ACHN (cell line): ENCODE data around the gene COMMD8.
A peak's percentile ranks its signal among the peaks of the same experiment; 100 is the strongest.
"Not testable (repeated sequence)": the region's sequence is repeated elsewhere in the genome, so short reads cannot be mapped to it uniquely, and the experiment has no call there.

ENCODE experiments used
- DNase-seq: peaks from one replicate; pipeline ENCODE4 v3.0.0-alpha.2; 2015
- in situ Hi-C: cut with HindIII; loops from 2 replicates; pipeline ENCODE4 v1.10.0; 2017; ENCODE audit warnings: low sequenced_read_pairs, low pct_ligation_motif_present, low pct_unique_long_range_greater_than_20kb

COMMD8 gene

DNA sequence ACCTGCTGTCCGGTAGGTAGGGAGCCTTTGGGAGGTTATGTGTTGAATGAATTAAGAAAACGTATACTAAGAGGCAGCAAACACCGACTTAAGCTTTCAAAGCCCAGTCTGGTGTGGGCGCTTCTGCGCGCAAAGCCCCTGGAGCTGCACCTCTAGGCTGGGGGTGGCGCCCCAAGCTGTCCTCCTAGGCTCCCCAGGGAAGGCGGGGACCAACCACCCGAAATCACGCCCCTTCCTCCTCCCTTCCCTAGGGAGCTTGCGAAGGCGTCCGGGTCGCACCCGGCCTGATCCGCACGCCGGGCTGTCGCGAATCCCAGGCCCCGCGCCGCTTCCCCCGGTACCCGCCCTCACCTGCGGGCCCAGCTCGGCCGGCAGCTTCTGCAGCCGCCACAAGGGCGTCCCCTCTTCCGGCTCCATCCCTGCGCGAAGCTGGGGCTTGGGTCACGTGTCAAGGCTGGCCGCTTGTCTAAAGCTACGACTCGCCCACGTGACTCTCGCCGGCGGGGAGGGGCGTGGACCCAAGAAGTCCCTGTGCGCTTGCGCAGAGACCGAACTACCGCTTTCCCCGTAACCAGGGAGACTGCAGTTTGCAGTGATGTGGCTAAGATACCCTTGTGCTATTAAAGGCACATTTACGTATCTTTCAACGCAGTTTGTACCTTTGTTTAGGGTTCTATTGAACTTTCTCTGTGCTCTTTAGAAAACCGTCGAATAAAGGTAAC is at the start of gene COMMD8:
Gene COMMD8 (minus strand): TSS at position 468 of the 722 bp plus-strand sequence. CDS start 51 bp downstream, at position 417.
- DNase-seq = peak; percentile 93
- in situ Hi-C loops = no loop called here

DNA sequence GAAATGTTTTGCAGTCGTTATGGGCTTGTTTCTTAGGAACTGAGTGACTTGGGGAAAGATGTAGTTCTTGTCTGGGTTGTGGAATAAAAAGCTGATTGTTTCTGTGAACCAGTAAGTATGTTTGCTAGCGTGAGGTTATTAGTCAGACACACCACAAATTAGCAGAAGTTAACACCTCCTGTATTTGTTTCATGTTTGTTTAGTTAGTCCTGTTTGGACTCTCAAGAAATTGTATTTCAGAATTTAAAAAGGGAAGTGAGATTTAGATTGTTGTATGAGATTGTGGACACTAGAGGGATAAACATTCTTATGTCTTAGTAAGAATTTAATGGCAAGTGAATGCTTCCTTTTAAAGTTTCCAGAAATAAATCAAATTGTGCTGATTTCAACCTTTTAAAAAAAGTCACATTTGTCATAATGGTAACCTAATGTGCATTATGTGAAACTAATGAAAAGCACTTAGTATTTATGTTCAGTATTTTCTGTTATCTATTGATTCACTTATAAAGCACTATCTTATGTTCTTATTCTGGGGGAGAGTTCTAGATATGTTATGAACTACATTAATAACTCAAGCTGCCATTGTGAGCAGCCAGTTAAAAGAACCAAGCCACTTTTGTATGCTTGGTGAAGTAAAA is 47.1 kb upstream of the COMMD8 start:
- in situ Hi-C loops = no loop called here
- peak; percentile 23 for DNase-seq

DNA sequence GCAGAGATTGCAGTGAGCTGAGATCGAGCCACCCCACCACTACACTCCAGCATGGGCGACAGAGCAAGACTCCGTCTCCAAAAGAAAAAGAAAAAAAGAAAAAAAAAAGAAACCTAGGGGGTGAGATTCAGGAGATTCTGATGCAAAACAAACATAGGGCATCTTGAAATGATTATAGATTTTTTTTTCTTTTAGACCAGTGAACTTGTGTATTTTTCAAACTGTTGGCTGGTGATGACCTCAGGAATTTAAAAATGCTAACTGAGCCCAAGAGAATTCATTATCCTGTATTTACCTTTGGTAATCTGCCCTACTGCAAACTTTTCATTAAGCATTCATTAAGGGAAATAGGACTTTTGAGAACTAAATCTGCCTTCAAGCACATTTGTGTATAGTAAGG is 42.2 kb upstream of the COMMD8 start:
- in situ Hi-C loops = no loop called here
- no peak for DNase-seq

DNA sequence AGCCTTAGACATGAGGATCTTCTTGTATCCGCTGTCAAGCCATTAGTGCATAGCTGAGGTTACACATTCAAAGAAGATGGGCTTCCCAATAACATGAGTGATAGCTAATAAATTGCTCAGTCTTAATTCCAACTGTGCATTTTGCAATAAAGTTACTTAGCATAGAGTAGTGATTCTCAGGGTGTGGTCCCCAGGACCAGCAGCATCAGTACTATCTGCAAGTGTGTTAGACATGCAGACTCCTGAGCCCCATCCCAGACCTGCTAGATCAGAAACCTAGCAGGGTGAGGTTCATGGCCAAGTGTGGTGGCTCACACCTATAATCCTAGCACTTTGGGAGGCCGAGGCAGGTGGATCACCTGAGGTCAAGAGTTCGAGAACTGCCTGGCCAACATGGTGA is 41.6 kb upstream of the COMMD8 start:
- no peak for DNase-seq
- in situ Hi-C loops = no loop called here

DNA sequence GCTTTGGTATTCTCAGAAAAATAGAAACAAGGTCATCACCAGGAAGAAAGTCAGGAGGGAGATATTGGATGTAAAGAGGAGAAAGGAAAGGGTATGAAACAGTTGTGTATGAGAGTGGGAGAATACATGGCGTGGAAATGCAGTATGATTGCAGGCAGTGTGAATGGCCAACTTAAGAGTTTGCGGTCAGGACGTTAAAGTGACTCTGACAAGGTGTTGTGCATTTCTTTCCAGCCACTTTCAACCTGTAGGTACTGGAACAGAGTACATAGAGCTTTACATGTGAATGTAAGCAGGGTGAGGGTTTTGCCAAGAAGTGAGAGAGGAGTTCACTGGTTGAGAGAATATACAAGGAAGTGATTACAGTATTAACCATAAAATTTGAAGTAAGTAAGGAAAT is 37.3 kb upstream of the COMMD8 start:
- in situ Hi-C loops = no loop called here
- DNase-seq = no peak

DNA sequence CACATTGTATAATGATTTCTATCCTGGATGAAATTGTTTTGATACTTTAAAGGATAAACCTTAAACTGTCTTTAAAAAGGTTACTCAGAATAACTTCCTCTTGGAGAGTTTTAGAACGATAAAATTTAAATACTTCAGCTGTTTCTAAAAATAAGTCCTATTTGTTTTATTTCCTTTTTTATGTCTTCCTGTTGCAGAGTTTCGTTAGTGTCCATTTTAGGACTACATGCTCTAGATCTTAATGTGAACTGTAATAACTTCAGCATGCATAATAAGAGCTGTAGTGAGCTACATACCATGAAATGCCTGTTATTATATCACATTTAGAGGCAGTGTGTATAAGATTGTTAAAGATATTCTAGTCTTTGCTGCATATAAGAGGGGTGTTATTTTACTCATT is 36.2 kb upstream of the COMMD8 start:
- no peak for DNase-seq
- in situ Hi-C loops = no loop called here

DNA sequence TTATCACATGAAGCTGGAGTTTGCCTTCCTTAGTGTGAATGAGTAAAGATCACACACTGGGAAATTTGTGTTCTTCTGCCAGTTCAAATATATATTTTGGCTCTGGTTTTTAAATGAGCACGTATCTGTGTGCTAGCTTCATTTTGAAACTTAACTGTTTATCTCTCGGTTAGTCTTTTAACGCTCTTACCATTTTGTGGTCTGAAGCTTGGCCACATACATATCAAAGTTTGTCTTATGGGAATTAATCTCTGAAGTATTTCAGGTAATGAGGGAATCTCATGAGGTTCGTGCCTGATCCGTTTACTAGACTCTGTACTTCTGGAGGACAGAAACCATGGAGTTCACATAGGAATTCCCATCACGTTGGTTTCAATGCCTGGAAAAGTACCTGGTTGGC is 35.4 kb upstream of the COMMD8 start:
- in situ Hi-C loops = no loop called here
- no peak for DNase-seq

DNA sequence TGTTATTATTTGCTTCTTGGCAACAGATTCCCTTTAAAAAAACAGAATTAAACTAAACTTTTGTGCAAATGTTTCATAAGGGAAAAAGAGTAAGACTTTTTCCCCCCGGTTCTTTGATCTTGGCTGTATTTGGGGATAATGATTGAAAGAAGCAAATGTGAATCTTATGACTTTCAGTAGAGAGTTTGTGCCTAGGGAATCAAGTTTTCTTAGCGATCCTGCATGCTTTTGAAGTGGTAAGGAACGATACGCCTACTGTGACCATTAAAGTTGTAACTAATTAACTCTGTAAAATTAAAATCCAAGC is 30.6 kb upstream of the COMMD8 start:
- DNase-seq = no peak
- in situ Hi-C loops = no loop called here

DNA sequence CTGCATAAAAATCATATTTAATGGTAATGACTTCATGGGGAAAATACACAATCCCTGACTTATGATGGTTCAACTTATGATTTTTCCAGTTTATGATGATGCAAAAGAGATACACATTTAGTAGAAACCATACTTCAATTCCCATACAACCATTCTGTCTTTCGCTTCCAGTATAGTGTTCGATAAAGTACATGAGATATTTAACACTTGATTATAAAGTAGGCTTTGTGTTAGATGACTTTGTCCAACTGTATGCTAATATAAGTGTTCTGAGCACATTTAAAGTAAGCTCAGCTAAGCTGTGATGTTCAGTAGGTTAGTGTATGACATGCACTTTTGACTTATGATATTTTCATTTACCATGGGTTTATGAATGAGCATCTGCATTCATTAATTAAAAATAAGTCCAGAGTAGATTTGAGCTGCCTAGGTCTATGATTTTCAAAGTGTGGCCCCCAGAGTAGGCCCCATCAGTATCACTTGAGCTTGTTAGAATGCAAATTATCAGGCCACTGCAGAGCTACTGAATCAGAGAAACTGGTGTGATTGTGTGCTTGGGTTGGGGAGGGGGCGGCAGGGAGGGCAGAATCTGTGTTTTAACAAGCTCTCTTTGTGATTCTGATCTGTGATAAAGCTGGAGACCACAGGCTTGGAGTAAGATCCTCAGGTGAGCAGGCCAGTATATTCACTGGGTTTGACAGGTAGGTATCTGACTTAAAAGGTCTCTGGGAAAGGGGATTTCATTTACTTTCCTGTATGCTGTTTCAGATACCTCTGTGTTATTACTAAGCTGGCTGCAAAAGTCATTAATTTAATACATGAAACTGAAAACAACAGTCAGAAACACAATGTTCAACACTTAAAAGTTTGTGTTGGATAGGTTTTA is 30.0 kb upstream of the COMMD8 start:
- in situ Hi-C loops = no loop called here
- no peak for DNase-seq

DNA sequence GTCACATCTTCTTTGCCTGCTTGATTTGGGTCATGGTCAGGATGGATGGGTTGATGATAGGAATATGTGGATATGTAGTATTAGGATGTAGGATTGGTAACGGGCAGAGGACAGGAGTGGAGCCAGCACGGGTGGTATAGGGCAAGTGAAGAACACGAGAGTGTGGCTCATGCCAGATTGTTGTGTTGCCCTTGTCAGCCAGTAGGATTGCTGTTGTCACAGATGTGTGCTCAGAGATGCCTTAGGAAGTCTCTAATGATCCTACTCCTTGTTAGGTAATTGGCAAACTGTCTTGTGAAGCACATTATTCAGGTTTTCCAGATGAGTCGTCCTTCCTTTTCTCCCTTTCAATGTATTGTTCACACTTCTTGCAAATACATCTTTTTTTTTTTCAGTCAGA is 27.0 kb upstream of the COMMD8 start:
- DNase-seq = peak; percentile 43

DNA sequence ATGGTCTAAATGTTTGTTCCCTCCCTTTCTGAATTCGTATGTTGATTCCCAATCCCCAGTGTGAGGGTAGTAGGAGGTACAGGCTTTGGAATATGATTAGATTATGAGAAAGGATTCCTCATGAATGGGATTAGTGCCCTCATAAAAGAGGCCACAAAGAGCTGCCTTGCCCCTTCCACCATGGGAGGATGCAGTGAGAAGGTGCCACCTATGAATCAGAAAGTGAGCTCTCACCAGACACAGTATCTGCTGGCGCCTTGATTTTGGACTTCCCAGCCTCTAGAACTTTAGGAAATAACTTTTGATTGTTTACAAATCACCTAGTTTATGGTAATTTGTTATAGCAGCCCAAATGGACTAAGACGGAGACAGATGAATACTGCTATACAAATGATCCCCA is 25.2 kb upstream of the COMMD8 start:
- in situ Hi-C loops = no loop called here
- DNase-seq = no peak

More for the DNA sequence above, 27.0 kb upstream of the COMMD8 start:
- in situ Hi-C loops = no loop called here

DNA sequence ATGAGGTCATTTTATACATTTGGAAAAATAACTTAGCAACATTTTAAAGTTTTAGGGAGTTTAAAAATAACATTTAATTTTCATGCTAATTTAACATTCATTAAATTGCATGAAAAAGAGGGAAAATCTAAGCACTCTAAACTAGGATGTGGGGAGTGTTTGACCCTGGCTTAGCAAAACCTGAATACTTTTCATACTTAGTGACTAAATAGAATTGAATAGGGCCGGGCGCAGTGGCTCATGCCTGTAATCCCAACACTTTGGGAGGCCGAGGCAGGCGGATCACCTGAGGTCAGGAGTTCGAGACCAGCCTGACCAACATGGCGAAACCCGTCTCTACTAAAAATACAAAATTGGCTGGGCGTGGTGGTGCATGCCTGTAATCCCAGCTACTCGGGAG is 23.2 kb upstream of the COMMD8 start:
- DNase-seq, in situ Hi-C loops: not testable (repeated sequence)

DNA sequence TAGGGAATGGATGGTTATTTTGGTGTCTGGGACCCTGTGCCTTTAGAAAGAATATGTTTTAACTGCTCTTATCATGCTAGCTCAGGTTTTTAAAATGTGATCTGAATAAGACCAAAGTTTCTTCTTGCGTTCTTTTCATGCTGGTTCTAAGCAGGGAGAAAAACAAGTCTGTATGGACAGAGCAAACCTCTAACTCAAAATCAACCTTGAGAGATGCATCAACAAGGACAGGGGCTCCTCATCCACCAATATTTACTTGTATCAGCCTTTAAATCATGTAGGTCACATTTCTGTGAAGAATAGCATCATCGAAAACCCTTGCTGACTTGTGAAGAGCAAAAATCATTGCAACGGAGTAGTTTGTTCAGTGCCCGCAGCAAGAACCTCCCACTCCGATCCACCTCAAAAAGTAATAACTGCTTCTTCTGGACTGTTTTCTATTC is 22.8 kb upstream of the COMMD8 start:
- in situ Hi-C loops = no loop called here
- peak; percentile 3 for DNase-seq

DNA sequence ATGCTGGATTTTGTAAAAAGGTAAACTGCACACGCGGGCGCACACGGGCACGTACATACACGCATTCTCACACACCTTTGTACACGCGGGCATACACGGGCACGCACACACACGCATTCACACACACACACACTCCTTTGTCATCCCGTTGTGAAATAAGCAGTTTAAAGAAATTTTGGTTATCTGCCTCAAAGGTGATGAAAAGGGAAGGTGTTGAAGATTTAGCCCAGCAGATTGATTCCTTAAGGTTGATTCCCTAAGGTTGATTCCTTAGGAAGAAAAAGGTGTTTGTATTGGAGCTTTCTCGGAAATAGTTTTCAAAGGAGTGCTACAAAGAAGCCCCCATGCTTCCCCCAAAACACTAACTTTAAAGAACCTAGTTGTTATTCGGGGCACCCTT is 22.3 kb upstream of the COMMD8 start:
- DNase-seq = no peak
- in situ Hi-C loops = no loop called here

DNA sequence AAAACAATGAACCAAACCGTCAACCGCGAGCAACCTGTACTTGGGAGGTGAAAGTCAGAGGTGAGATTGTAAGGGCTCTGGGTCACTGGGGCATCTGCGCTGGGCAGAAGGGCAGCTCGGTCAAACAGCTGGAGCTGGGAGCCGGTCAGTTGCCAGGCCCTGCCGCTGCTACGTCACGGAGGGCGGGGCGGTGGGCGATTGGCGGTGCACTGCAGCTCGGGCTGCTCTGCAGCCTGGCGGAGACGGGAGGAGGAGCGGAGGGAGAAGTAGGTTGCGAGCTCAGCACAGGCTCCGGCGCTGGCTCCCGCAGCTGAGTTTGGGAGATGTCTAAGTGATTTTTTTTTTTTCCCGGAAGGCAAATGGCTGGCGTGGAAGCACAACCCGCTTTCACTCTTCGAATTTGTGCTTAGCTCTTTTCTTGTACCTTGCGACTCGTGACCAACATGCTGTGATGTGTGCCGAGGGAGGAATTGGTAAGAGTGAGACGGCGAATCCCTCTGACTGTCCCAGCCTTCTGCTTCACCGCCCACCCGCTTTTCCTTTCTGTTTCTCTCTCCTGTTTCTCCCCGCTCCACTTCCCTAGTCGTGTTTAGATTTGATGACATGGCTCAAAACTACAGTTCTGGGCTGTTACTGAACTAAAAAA is 21.7 kb upstream of the COMMD8 start, which contains the start of gene ATP10D:
Gene ATP10D (plus strand): TSS at position 229 of the 646 bp plus-strand sequence. CDS start 27,266 bp downstream, outside the sequence.
- in situ Hi-C loops = no loop called here
- peak; percentile 90 for DNase-seq

DNA sequence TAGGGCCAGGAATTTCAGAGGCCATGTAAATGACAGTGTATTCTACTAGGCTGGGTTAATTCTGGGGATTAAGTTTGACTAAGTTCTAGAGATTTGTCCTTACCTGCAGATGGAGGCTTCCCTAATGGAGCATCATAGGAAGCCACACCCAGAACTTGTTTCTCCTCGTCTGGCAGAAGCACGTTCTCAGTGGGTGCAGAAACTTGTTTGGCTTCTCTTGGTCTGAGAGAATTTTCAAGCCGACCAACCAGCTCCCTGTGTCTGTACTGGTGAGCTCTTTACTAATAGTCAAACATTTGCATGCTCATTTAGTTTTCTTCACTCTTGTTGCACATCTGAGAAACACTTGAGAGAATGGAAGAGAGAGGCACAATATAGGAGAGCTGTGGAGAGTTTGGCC is 20.7 kb upstream of the COMMD8 start:
- no peak for DNase-seq
- in situ Hi-C loops = no loop called here

DNA sequence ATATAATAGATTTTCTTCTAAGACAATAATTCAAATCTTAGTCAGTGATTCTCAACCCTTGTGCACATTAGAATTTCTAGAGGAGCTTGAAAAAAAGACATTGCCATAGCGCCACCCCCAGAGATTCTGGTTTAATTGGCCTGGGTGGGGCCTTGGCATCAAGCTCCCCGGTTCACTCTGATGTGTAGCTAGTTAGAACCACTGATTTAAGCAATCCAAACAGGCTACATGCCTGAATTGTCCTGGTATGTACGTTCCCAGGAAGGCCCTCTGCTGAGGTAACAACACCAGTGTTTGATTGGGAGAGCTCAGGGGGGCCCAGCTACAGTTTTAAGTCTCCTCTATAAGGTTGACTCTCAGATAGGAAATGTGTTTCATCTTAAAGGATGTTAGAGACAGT is 20.2 kb upstream of the COMMD8 start:
- in situ Hi-C loops = no loop called here
- no peak for DNase-seq

DNA sequence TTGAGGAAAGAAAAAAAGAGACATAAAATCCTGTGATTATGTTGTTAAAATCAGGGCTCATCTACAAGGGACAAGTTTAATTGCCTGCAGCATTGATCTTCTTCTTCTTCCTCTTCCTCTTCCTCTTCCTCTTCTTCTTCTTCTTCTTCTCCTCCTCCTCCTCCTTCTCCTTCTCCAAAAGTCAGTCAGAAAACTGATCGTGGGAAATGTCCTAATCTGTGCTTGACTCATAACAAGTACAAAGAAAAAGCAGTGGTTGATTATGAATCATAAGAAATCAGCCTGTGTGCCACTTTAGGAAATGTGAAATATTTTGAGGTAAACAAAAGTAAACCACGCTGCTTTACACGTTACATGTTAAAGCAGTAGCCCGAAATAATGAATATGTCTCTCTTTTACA is 18.8 kb upstream of the COMMD8 start:
- no peak for DNase-seq
- in situ Hi-C loops = no loop called here

DNA sequence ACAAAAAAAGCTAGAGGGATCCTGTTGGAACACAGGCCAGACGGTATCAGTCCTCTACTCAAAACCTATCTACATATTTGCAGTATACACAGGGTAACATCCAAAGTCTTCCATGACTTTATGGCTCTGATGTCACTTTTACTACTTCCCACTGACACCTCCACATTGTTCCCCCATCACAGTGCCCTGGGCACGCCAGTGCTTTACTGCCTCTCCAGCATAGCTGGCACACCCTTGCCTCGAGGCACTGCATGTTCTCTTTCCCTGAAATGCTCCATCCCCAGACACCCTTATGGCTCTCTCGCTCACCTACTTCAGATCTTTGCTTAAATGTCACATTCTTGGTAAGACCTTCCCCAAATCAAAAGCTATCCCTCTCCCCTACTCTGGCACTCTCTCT is 15.3 kb upstream of the COMMD8 start:
- in situ Hi-C loops = no loop called here
- no peak for DNase-seq
